Prostate gland (tissue), 2 donors: ENCODE measurements around the gene HCRT.

Experiments
- CTCF ChIP-seq, 4 experiments: fragments of 200-600 bp in 2 of 4; fragments of 450-650 bp in 2 of 4; sonication (generic) in 2 of 4; IDR thresholded peaks; 1 replicate in 3 of 4; 2 replicates in 1 of 4; pipeline ENCODE4 v1.5.1; 2016 to 2019; ENCODE audit warnings: antibody characterized with exemption in 4 of 4, mild to moderate bottlenecking in 2 of 4, moderate library complexity in 2 of 4
- POLR2A ChIP-seq: fragments of 450-650 bp; IDR thresholded peaks from one replicate; pipeline ENCODE4 v1.6.1; 2016; ENCODE audit warnings: antibody characterized with exemption, mild to moderate bottlenecking
- POLR2AphosphoS5 ChIP-seq: sonication (generic); formaldehyde crosslinking; IDR thresholded peaks from one replicate; pipeline ENCODE4 v1.6.1; 2017; ENCODE audit warnings: antibody characterized with exemption

- TF ChIP-seq POLR2AphosphoS5 (no peak), POLR2A (no peak), CTCF (IDR thresholded peaks at IDR 0.05) (no peak)
These were observed 4.8 kb downstream of the HCRT start for GRCh38 chr17:42180411-42180921.
